Renal cortical epithelial cell (primary cell): ENCODE measurements around the gene RXFP2. TPM values are rescaled to one million over a fixed set of nuclear protein-coding genes. Genes with fewer than 3 reads are reported as not detected.
A peak's percentile ranks its signal among the peaks of the same experiment; 100 is the strongest.

ENCODE experiments used
- DNase-seq: peaks from one replicate; pipeline ENCODE4 v3.0.0-alpha.2; 2011; ENCODE audit warnings: low read depth
- total RNA-seq: library from RNA; depleted of rRNA; stranded (reverse); fragments of >200 nt; gene quantifications from 2 replicates; pipeline ENCODE4 v1.2.3, GENCODE V29; 2014

Gene RXFP2
- total RNA-seq, 1 donor from 2014 or later, result not detected

GRCh38 chr13:31767175-31767900 is 28.0 kb downstream of the RXFP2 start:
- peak; percentile 82 for DNase-seq

- DNase-seq, result no peak
Observed at GRCh38 chr13:31768351-31768750, 29.0 kb downstream of the RXFP2 start.

GRCh38 chr13:31769575-31769974 is 30.2 kb downstream of the RXFP2 start:
- no peak for DNase-seq

GRCh38 chr13:31772231-31772630 is 32.9 kb downstream of the RXFP2 start:
- peak; percentile 5 for DNase-seq

GRCh38 chr13:31773538-31773937 is 34.2 kb downstream of the RXFP2 start:
- no peak for DNase-seq

- no peak for DNase-seq
Observed at GRCh38 chr13:31774186-31774750, 34.9 kb downstream of the RXFP2 start.

- DNase-seq, result no peak
Observed at GRCh38 chr13:31775148-31775547, 35.8 kb downstream of the RXFP2 start.

GRCh38 chr13:31775686-31776085 is 36.4 kb downstream of the RXFP2 start:
- no peak for DNase-seq

- no peak for DNase-seq
Observed at GRCh38 chr13:31781064-31781463, 41.7 kb downstream of the RXFP2 start.

GRCh38 chr13:31786011-31786410 is 46.7 kb downstream of the RXFP2 start:
- no peak for DNase-seq

- peak; percentile 6 for DNase-seq
Observed at GRCh38 chr13:31790992-31791391, 51.7 kb downstream of the RXFP2 start.

- no peak for DNase-seq
Observed at GRCh38 chr13:31793246-31793645, 53.9 kb downstream of the RXFP2 start.

- no peak for DNase-seq
Observed at GRCh38 chr13:31794452-31794851, 55.1 kb downstream of the RXFP2 start.

- peak; percentile 36 for DNase-seq
Observed at GRCh38 chr13:31797154-31797775, 57.9 kb downstream of the RXFP2 start.

- no peak for DNase-seq
Observed at GRCh38 chr13:31798189-31798588, 58.9 kb downstream of the RXFP2 start.

- no peak for DNase-seq
Observed at GRCh38 chr13:31801088-31801487, 61.8 kb downstream of the RXFP2 start.

GRCh38 chr13:31803311-31803710 is 64.0 kb downstream of the RXFP2 start:
- no peak for DNase-seq

GRCh38 chr13:31805841-31806240 is 66.5 kb downstream of the RXFP2 start:
- no peak for DNase-seq

- DNase-seq, result peak; percentile 22
Observed at GRCh38 chr13:31807090-31807541, 67.8 kb downstream of the RXFP2 start.

GRCh38 chr13:31814536-31814935 is 75.2 kb downstream of the RXFP2 start:
- no peak for DNase-seq

- DNase-seq, result no peak
Observed at GRCh38 chr13:31815361-31816144, 76.2 kb downstream of the RXFP2 start.

GRCh38 chr13:31818236-31818635 is 78.9 kb downstream of the RXFP2 start:
- peak; percentile 6 for DNase-seq
